HuH-7.5 (cell line): ENCODE results near the gene GPR176.

Experiments
- DNase-seq: peaks from one replicate; pipeline ENCODE4 v3.0.0; 2011; ENCODE audit warnings: low spot score

Gene GPR176

GRCh38 chr15:39804026-39804425 lies 116.0 kb downstream of the GPR176 start:
- peak; percentile 13 for DNase-seq

GRCh38 chr15:39803016-39803415 lies 117.0 kb downstream of the GPR176 start:
- DNase-seq = no peak

- no peak for DNase-seq
Observed at GRCh38 chr15:39801641-39802309, 118.3 kb downstream of the GPR176 start.

- DNase-seq = no peak
Observed at GRCh38 chr15:39799552-39800011, 120.5 kb downstream of the GPR176 start.

- no peak for DNase-seq
Observed at GRCh38 chr15:39798382-39798781, 121.7 kb downstream of the GPR176 start.

- DNase-seq = no peak
Observed at GRCh38 chr15:39797407-39797806, 122.7 kb downstream of the GPR176 start.

GRCh38 chr15:39796601-39797000 lies 123.5 kb downstream of the GPR176 start:
- DNase-seq = no peak

- no peak for DNase-seq
Observed at GRCh38 chr15:39795486-39795885, 124.6 kb downstream of the GPR176 start.

- no peak for DNase-seq
Observed at GRCh38 chr15:39794954-39795353, 125.1 kb downstream of the GPR176 start.

GRCh38 chr15:39793923-39794322 lies 126.1 kb downstream of the GPR176 start:
- no peak for DNase-seq

GRCh38 chr15:39792844-39793335 lies 127.2 kb downstream of the GPR176 start:
- DNase-seq = no peak

- no peak for DNase-seq
Observed at GRCh38 chr15:39792025-39792843, 127.8 kb downstream of the GPR176 start.

- DNase-seq = no peak
Observed at GRCh38 chr15:39789736-39790135, 130.3 kb downstream of the GPR176 start.

GRCh38 chr15:39788800-39789565 lies 131.1 kb downstream of the GPR176 start:
- no peak for DNase-seq

GRCh38 chr15:39788108-39788507 lies 132.0 kb downstream of the GPR176 start:
- no peak for DNase-seq

GRCh38 chr15:39787479-39787878 lies 132.6 kb downstream of the GPR176 start:
- DNase-seq = no peak

- peak; percentile 16 for DNase-seq
Observed at GRCh38 chr15:39786447-39787056, 133.5 kb downstream of the GPR176 start.

- DNase-seq = no peak
Observed at GRCh38 chr15:39785841-39786240, 134.2 kb downstream of the GPR176 start.

- DNase-seq = no peak
Observed at GRCh38 chr15:39785139-39785538, 134.9 kb downstream of the GPR176 start.

- DNase-seq = no peak
Observed at GRCh38 chr15:39784638-39785037, 135.4 kb downstream of the GPR176 start.

GRCh38 chr15:39784125-39784524 lies 135.9 kb downstream of the GPR176 start:
- no peak for DNase-seq

- no peak for DNase-seq
Observed at GRCh38 chr15:39783244-39783820, 136.7 kb downstream of the GPR176 start.
